Activated CD4-positive, alpha-beta memory T cell treated with anti-CD3 and anti-CD28 coated beads for 36 hours (primary cell): ENCODE data around the gene PPP1R7. TPM values are rescaled to one million over a fixed set of nuclear protein-coding genes. Genes with fewer than 3 reads are reported as not detected.
A peak's percentile ranks its signal among the peaks of the same experiment; 100 is the strongest.

Experiments used
- CTCF ChIA-PET: fragments of 350-600 bp; sonication (Branson Sonifier 250); formaldehyde crosslinking; loops from one replicate; lab custom pipeline; 2021; ENCODE audit warnings: antibody characterized with exemption, inconsistent platforms; lab: Charles Lee
- POLR2A ChIA-PET: fragments of 350-600 bp; sonication (Branson Sonifier 250); formaldehyde crosslinking; loops from one replicate; lab custom pipeline; 2021; ENCODE audit warnings: antibody characterized with exemption; lab: Charles Lee
- DNase-seq: peaks from one replicate; pipeline ENCODE4 v3.0.0-alpha.2; 2020
- H3K27ac Mint-ChIP-seq: one replicate; pipeline ENCODE4 v1.8.0; 2021; ENCODE audit warnings: mixed read lengths
- H3K27me3 Mint-ChIP-seq: one replicate; pipeline ENCODE4 v1.8.0; 2021; ENCODE audit warnings: mixed read lengths
- H3K36me3 Mint-ChIP-seq: one replicate; pipeline ENCODE4 v1.8.0; 2021; ENCODE audit warnings: mixed read lengths
- H3K4me1 Mint-ChIP-seq: one replicate; pipeline ENCODE4 v1.8.0; 2021; ENCODE audit warnings: low read depth, mixed read lengths
- H3K4me3 Mint-ChIP-seq: one replicate; pipeline ENCODE4 v1.8.0; 2021; ENCODE audit warnings: mild to moderate bottlenecking, mixed read lengths
- H3K9me3 Mint-ChIP-seq: one replicate; pipeline ENCODE4 v1.8.0; 2021; ENCODE audit warnings: mixed read lengths
- intact Hi-C: fragments of 100-400 bp; cut with micrococcal nuclease; formaldehyde crosslinking; loops from one replicate; pipeline ENCODE4 v1.15.1; 2023
- total RNA-seq, 2 experiments: library from RNA; stranded (reverse); gene quantifications; one replicate each; pipeline ENCODE4 v1.2.3, GENCODE V29; 2021

Gene PPP1R7
- total RNA-seq, 2 experiments from 2014 or later = 123 to 132 TPM

DNA sequence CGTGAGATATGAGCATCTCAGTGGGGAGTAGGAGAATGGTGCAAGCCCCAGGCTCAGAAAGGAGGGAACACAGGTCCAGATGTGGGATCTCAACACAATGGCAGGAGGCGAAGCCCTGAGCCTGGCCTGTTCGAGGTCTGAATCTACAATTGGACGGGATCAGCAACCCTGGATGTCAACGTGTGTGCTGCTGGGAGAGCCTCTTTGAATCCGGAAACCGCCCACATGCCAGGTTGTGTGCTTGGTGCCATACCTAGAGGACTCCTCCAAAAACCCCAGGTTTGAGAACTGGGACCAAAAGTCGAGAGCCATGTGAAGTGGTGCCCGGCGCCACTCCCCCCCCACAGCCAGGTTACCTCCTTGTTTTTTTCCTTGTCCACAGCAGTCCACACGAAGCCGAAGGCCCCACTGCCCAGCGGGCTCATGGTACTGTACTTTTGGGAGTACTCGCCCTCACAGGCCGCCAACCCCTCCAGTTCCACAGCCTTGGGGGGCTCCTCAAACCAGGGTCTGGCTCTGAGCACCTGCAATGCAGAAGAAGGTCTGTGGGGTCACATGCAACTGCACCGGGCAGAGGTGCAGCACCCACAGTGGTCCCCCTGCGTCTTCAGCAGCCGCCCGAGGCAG, 27.8 kb upstream of the PPP1R7 start:
- POLR2A ChIA-PET = interaction anchor here (1.0 kb wide), 1 partner anchor 13 kb away, joined by 3 read pairs; no protein-coding TSS in a partner anchor
- H3K27ac Mint-ChIP-seq = peak overlapping the region; percentile 33
- no peaks in the 10 kb centered on the region for H3K27me3 Mint-ChIP-seq
- peak; percentile 6 for DNase-seq
- H3K4me3 Mint-ChIP-seq = no peak overlapping the region
- intact Hi-C loops = no loop called here
- CTCF ChIA-PET = no interaction called here
- peaks cover 10% of the 10 kb centered on the region for H3K9me3 Mint-ChIP-seq
- peaks cover 50% of the 10 kb centered on the region for H3K4me1 Mint-ChIP-seq
- H3K36me3 Mint-ChIP-seq = peaks cover 61% of the 10 kb centered on the region

DNA sequence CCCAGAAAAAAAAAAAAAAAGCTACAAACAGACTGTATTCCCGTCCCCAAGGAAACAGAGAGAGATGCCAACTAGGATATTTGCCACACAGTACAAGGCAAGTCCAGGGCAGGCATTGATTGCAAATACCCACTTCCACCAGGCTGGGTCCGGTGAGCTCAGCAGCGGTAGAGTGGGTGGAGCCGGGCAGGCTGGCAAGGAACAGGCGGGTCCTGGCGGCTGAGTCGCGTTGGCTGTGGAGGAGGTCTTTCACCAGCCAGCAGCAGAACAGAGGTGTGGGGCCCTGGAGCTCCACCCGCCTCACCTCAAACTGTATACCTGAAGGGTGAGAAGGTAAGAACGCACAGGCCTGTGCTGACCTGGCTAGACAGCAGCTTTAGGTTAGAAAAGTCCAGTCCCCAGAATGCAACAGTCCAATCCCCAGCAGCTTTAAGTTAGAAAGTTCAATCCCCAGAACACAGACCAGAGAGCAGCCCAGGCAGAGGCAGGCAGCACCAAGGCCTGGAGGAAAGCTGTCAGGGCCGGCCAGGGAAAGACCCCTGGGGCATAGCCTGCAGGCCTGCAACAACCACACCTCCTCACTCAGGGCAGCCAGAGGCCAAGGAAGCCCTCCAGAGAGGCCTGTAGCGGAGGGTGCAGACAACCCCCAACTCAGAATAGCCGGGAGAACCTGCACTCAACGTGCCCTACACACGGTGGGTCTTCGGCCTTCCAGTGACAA, 26.3 kb upstream of the PPP1R7 start:
- Mint-ChIP-seq H3K27me3 (no peaks in the 10 kb centered on the region), H3K4me1 (peaks cover 62% of the 10 kb centered on the region), H3K4me3 (peak overlapping the region; percentile 77), H3K9me3 (peaks cover 14% of the 10 kb centered on the region), H3K27ac (peak overlapping the region; percentile 92), H3K36me3 (peaks cover 62% of the 10 kb centered on the region)
- intact Hi-C loops = no loop called here
- CTCF ChIA-PET = interaction anchor here (0.6 to 2.0 kb wide), 4 partner anchors 10 to 46 kb away, joined by 4 to 7 read pairs (median 4); partner anchors contain the start of gene PASK
- POLR2A ChIA-PET = interaction anchor here (1.1 to 1.5 kb wide), 4 partner anchors 10 to 24 kb away, joined by 3 to 7 read pairs (median 4); partner anchors contain the start of gene MTERF4
- peak; percentile 78 for DNase-seq

DNA sequence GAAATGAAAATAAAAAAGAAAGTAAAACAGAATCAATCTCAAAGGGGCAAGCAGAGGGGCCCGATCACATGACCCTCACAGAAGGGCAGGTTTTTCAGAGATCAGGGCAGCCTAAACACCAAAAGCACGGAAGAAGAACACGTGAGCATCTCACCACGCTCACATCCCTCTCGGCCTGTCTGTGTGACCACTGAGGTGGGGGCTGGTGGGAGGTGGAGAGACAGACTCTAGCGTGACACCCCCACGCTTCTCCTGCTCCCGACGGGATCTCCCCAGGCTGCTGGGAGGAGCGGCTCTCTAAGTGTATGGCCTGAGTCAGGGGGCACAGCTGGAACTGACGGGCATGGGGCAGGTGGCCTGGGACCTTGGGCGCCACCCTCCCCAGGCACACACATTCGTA, 24.6 kb upstream of the PPP1R7 start:
- Mint-ChIP-seq H3K27ac (peak overlapping the region; percentile 99), H3K27me3 (no peaks in the 10 kb centered on the region), H3K4me3 (peak overlapping the region; percentile 43), H3K4me1 (peaks cover 70% of the 10 kb centered on the region), H3K36me3 (peaks cover 69% of the 10 kb centered on the region), H3K9me3 (peaks cover 10% of the 10 kb centered on the region)
- ChIA-PET CTCF (no interaction called here), POLR2A (no interaction called here)
- intact Hi-C loops = loop anchor here (2.0 kb wide), 1 partner anchor 23 kb away; the partner anchor contains the start of gene PASK
- DNase-seq = no peak

DNA sequence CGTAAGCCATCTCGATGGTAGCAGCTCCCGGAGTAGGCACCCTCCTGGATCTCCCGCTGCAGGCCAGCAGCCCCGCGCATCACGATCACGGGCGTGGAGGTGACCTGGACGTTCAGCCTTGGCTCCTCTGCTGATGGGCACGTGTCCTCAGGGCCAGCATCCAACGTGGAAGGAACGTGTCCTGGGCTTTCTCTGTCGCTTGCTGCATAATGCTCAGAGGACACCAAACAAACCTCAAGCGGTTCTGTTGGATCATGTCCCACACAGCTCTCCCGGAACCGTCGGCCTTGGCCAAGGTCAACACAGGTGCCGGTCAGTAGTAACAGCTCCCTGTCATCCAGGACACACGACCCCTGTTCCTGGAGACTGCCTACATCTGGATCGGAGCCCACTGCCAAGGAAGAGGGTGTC, 24.1 kb upstream of the PPP1R7 start:
- Mint-ChIP-seq H3K27ac (peak overlapping the region; percentile 99), H3K36me3 (peaks cover 66% of the 10 kb centered on the region), H3K4me3 (peak overlapping the region; percentile 23), H3K9me3 (peaks cover 4% of the 10 kb centered on the region), H3K27me3 (no peaks in the 10 kb centered on the region), H3K4me1 (peaks cover 64% of the 10 kb centered on the region)
- no peak for DNase-seq
- POLR2A ChIA-PET = interaction anchor here (0.6 to 1.1 kb wide), 2 partner anchors 13 kb away, joined by 3 read pairs; no protein-coding TSS in a partner anchor
- CTCF ChIA-PET = no interaction called here
- intact Hi-C loops = loop anchor here (2.0 kb wide), 1 partner anchor 23 kb away; the partner anchor contains the start of gene PASK

DNA sequence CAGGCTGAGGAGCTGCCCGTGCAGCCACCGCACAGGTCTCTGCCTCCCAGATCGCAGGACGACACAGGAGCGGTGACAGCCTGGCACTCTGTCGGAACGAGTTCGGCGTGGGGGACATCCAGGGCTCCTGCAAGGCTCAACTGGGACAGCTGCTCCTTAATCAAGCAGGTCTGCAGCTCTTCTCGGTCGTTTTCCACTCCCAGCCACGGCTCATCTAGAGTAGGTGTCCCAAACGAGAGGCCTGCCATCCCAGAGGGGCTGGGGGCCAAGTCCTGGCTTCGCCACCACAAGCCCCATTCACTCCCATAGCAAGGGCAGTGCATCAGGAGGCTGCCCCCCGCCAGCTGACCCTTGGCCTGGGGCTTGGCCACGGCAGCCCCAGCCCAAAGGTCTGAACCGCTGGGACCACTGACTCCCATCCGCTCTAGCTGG, 23.5 kb upstream of the PPP1R7 start:
- peaks cover 61% of the 10 kb centered on the region for H3K36me3 Mint-ChIP-seq
- CTCF ChIA-PET = no interaction called here

DNA sequence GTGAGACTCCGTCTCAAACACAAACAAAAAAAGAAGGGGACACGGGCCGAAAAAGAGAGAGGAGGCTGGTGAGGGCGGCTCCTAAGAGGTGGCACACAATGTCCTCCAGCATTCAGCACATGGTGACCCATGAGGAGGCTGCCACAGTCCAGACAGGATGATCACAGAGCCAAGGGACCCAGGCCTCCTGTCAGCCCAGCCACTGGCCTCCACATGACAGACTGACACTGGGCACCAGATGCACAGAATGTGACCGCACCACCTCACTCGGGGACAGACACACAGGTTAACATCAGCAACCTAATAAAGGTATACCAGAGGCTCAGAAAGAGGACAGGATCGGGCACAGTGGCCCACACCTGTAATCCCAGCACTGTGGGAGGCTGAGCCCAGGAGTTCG, 22.0 kb upstream of the PPP1R7 start:
- intact Hi-C loops = no loop called here
- ChIA-PET CTCF (no interaction called here), POLR2A (interaction anchor here (0.9 to 1.0 kb wide), 2 partner anchors 9 to 21 kb away, joined by 3 read pairs; partner anchors contain the start of gene PASK)
- no peaks in the 10 kb centered on the region for H3K27me3 Mint-ChIP-seq
- DNase-seq = no peak
- H3K27ac Mint-ChIP-seq = peak overlapping the region; percentile 99
- H3K4me3 Mint-ChIP-seq = no peak overlapping the region
- H3K9me3 Mint-ChIP-seq = peaks cover 4% of the 10 kb centered on the region
- H3K36me3 Mint-ChIP-seq = peaks cover 61% of the 10 kb centered on the region
- H3K4me1 Mint-ChIP-seq = peaks cover 56% of the 10 kb centered on the region

More for the DNA sequence above, 23.5 kb upstream of the PPP1R7 start:
- Mint-ChIP-seq H3K9me3 (peaks cover 4% of the 10 kb centered on the region), H3K4me3 (peak overlapping the region; percentile 32), H3K27ac (peak overlapping the region; percentile 99), H3K4me1 (peaks cover 58% of the 10 kb centered on the region), H3K27me3 (no peaks in the 10 kb centered on the region)
- POLR2A ChIA-PET = interaction anchor here (0.6 to 1.1 kb wide), 2 partner anchors 13 kb away, joined by 3 read pairs; no protein-coding TSS in a partner anchor
- no peak for DNase-seq
- intact Hi-C loops = loop anchor here (1.0 to 2.0 kb wide), 2 partner anchors 14 to 22 kb away; partner anchors contain the start of gene PASK

DNA sequence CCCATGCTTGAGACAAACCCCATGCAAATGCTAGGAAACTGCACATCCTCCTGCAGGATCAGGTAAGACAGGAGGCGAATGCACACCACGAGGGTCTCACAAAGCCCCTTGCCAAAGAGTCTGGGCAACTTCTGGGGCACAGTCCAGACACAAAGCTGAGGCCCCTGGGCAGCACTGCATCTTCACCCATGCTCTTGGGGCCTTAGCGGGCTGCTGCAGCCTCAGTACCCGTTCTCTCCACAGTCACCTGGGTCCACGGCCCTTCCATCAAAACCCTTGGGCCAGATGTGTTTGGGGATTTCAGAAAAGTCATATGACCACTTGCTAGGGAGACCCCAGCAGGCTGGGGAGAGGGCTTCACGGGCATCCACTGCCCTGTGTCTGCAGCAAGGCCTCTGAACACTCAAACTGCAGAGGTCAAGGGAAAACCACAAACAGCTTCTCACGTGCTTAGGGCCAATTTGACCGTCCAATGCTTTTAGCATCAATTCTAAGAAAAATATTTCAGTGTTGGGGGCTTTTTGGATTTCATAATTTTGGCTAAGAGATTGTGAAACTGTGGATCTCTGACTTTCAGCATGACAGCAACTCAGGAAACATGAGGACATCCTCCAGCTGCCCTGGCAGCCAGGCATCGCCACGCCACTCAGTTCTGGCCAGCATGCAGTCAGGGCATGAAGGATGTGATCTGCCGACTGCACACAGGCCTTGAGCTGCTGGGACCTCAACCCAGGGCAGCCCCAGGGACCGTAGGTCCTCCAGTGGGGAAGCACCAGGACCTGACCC, 21.0 kb upstream of the PPP1R7 start:
- no peak for DNase-seq
- no peaks in the 10 kb centered on the region for H3K27me3 Mint-ChIP-seq
- peaks cover 4% of the 10 kb centered on the region for H3K9me3 Mint-ChIP-seq
- intact Hi-C loops = no loop called here
- no peak overlapping the region for H3K4me3 Mint-ChIP-seq
- ChIA-PET POLR2A (no interaction called here), CTCF (no interaction called here)
- H3K4me1 Mint-ChIP-seq = peaks cover 49% of the 10 kb centered on the region
- H3K27ac Mint-ChIP-seq = peak overlapping the region; percentile 99
- H3K36me3 Mint-ChIP-seq = peaks cover 58% of the 10 kb centered on the region

DNA sequence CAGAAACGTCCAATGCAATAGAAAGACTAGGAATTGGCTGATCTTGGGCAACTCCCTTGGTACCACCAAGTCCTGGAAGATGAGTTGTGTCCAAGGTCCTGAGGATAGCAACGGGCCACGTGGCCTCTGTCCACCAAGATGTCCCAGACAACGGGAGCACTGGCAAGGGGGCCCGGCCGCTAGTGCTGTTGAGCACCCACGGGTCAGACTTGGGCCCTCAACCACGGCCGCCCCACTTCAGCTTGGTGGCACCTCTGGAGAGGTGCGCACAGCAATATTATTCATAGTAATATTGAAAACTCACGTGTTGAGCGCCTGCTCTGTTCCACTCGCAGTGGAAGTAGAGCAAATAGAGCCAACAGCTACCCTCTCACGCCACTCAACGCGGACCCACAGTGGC, 20.0 kb upstream of the PPP1R7 start:
- DNase-seq = no peak
- Mint-ChIP-seq H3K4me3 (no peak overlapping the region), H3K27ac (no peak overlapping the region), H3K9me3 (peaks cover 4% of the 10 kb centered on the region), H3K36me3 (peaks cover 60% of the 10 kb centered on the region), H3K27me3 (no peaks in the 10 kb centered on the region), H3K4me1 (peaks cover 48% of the 10 kb centered on the region)
- ChIA-PET CTCF (no interaction called here), POLR2A (no interaction called here)
- intact Hi-C loops = no loop called here

DNA sequence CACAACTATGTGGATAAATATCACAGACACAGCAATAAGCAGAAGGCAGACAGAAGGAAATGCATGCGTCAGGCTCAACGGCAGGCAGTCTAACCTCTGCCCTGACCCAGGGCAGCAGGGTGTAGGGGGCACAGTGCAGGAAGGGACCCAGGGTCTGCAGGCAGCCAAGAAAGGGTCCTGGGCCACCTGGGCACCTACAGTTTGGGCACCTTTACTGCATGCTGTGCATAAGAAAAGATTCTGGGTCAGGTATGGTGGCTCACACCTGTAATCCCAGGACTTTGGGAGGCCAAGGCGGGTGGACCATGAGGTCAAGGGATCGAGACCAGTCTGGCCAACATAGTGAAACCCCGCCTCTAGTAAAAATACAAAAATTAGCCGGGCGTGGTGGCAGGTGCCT, 18.7 kb upstream of the PPP1R7 start:
- Mint-ChIP-seq H3K27me3 (no peaks in the 10 kb centered on the region), H3K4me1 (peaks cover 37% of the 10 kb centered on the region), H3K36me3 (peaks cover 64% of the 10 kb centered on the region), H3K4me3 (no peak overlapping the region), H3K27ac (no peak overlapping the region), H3K9me3 (peaks cover 4% of the 10 kb centered on the region)
- ChIA-PET POLR2A (no interaction called here), CTCF (no interaction called here)
- intact Hi-C loops = no loop called here
- no peak for DNase-seq

DNA sequence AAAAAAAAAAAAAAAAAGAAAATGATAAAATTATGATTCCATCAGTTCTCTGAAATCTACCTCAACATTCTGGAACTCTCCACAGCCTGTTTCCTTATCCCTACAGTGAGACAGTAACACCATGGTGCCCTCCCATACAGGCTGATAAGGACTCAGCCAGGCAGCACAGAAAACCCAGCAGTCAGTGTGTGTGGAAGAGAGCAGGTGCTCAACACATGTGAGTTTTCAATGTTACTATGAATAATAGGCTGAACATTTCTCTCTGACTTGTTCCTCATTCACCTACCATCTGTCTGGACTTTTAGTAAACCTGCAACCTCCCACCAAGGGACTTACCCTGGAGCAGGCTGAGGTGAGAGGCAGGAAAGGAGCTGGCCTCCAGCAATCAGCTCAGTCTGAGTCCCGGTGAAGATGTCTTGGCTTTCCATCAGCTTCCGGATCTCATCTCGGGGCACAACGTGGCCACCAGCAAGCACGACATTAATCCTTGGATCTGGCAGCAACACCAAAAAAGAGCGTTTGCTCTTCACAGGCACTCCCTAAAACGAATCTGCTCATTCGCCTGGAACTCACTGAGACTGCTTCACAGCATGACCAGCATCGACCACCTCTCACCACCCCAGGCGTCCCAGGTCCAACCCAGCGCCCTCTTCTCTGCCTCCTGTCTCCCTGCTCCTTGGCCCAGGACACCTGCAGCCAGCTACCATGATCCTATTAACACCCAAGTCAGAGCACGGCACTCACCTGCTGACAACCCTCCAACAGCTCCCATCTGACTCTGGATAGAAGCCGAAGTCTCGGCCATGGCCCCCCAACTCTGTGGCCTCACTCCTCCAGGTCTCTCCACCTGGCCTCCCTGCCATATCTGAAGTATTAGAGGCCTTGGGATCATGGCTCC, 17.5 kb upstream of the PPP1R7 start:
- Mint-ChIP-seq H3K27ac (no peak overlapping the region), H3K4me1 (peaks cover 24% of the 10 kb centered on the region), H3K27me3 (no peaks in the 10 kb centered on the region), H3K36me3 (peaks cover 56% of the 10 kb centered on the region), H3K9me3 (peaks cover 4% of the 10 kb centered on the region), H3K4me3 (no peak overlapping the region)
- CTCF ChIA-PET = interaction anchor here (0.7 kb wide), 1 partner anchor 54 kb away, joined by 3 read pairs; no protein-coding TSS in a partner anchor
- POLR2A ChIA-PET = no interaction called here
- intact Hi-C loops = no loop called here
- no peak for DNase-seq

DNA sequence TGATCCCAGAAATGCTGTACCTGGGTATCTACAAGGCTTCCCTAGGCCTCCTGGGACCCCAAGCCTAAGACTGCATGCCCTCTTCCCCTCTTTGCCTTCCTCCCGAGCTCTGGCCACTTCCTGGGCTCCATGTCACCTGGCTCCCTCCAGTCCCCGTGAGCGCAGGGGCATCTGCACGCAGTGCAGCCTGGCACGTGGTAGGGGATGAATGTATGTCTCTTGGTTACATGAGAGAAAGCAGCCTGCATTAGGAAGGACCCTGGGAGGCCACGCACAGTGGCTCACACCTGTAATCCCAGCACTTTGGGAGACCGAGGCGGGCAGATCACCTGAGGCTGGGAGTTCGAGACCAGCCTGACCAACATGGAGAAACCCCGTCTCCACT, 16.8 kb upstream of the PPP1R7 start:
- H3K9me3 Mint-ChIP-seq = no peaks in the 10 kb centered on the region
- H3K27ac Mint-ChIP-seq = no peak overlapping the region
- DNase-seq = no peak
- CTCF ChIA-PET = interaction anchor here (0.7 kb wide), 1 partner anchor 55 kb away, joined by 3 read pairs; no protein-coding TSS in a partner anchor
- no peak overlapping the region for H3K4me3 Mint-ChIP-seq
- no peaks in the 10 kb centered on the region for H3K27me3 Mint-ChIP-seq
- intact Hi-C loops = no loop called here
- peaks cover 53% of the 10 kb centered on the region for H3K36me3 Mint-ChIP-seq
- H3K4me1 Mint-ChIP-seq = peaks cover 18% of the 10 kb centered on the region
- POLR2A ChIA-PET = no interaction called here
